ENCODE measurements around the gene IGSF21.

IGSF21 gene

DNA sequence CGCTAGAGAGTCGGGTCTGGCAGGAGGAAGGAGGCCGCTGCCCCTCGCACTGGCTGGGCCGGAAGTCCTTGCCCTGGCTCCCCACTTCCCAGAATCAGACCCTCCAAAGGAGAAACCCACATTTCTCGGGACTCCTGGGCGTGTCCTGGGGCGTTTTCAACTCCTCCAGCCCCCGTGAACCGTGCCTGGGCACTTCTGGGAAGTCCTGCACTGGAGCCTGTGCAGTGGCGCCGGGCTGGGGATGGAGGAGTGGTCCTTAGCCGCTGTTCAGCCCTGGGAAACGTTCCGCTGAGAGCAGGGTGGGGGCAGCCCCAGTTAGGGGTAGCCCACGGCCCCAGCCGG, 3.0 kb downstream of the IGSF21 start:
- Histone ChIP-seq H3K9me3 (ENCODE audit: control insufficient read depth, low read length) (no peaks in the 10 kb centered on the region), H2AFZ (no peak overlapping the region), H3K4me2 (ENCODE audit: low read length) (peak overlapping the region; percentile 44), H3K4me1 (no peaks in the 10 kb centered on the region), H3K9ac (no peak overlapping the region), H3K27me3 (ENCODE audit: control insufficient read depth, insufficient read depth, low read length) (peaks cover 5% of the 10 kb centered on the region), H3K36me3 (ENCODE audit: control insufficient read depth, insufficient read depth, low read length) (no peaks in the 10 kb centered on the region), H3K27ac (no peak overlapping the region), H3K4me3 (ENCODE audit: low read depth, low read length) (no peak overlapping the region), H3K79me2 (no peaks in the 10 kb centered on the region)
- TF ChIP-seq CTCF (IDR thresholded peaks at IDR 0.05): no peak

DNA sequence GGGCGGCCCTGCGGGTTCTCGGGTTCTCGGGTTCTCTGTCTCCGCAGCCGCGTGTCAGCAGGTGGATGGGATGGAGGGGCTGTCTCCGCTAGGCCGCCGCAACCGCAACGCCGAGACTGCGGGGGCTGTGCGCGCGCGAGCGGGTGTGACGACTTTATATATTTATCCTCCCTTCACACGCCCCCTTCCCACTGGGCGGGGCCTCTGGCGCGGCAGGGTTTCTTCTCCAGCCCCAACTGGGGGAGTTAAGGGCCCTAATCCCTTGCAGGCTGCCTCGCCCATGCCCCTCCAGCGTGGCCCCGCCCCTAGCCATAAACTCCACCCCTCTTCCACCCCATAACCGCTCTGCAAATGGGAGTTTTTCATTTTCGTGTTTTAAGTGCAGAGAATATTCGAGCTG, 3.4 kb downstream of the IGSF21 start:
- Histone ChIP-seq H3K9me3 (ENCODE audit: control insufficient read depth, low read length) (no peaks in the 10 kb centered on the region), H3K27me3 (ENCODE audit: control insufficient read depth, insufficient read depth, low read length) (peaks cover 5% of the 10 kb centered on the region), H3K79me2 (no peaks in the 10 kb centered on the region), H3K4me2 (ENCODE audit: low read length) (no peak overlapping the region), H3K36me3 (ENCODE audit: control insufficient read depth, insufficient read depth, low read length) (no peaks in the 10 kb centered on the region), H3K27ac (no peak overlapping the region), H3K4me1 (no peaks in the 10 kb centered on the region), H3K9ac (no peak overlapping the region), H2AFZ (no peak overlapping the region), H3K4me3 (ENCODE audit: low read depth, low read length) (no peak overlapping the region)
- TF ChIP-seq CTCF (IDR thresholded peaks at IDR 0.05): no peak

DNA sequence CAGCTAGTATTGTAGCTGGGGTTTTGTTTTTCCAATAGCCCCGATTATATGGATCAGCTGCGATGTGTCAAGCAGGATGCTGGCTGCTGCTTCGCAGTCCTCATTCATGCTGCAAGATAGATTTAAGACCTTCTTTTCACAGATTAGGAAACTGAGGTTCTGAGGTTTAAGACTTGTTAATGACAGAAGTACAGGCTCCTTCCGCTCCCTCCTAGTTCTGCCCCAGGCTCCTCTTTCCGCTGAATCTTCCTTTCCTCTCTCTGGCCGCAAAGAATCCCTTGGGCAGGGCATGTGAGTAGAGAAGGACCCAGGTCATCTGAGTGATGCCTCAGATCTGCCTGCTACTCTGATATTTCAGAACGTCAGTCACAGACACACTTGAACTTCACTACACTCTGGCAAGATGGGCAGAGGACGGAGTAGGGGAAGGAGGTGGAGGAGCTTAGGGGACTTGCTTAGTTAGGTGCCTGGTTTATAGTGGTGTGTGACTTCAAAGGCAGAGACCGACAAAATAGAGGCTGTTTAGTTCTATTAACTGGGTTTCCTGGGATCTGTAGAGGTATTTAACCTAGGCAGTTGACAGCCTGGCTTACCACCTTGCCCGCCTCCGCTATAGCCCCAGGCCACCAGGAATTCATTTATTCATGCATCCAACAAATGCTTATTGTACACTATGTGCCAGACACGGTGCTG, 4.2 kb downstream of the IGSF21 start:
- no peak for TF ChIP-seq CTCF (IDR thresholded peaks at IDR 0.05)

GRCh38 chr1:18112611-18113010, 5.0 kb downstream of the IGSF21 start:
- Histone ChIP-seq H3K36me3 (ENCODE audit: control insufficient read depth, insufficient read depth, low read length) (no peaks in the 10 kb centered on the region), H3K27ac (no peak overlapping the region), H3K79me2 (no peaks in the 10 kb centered on the region), H3K9ac (no peak overlapping the region), H2AFZ (no peak overlapping the region), H3K4me3 (ENCODE audit: low read depth, low read length) (no peak overlapping the region), H3K4me1 (no peaks in the 10 kb centered on the region), H3K27me3 (ENCODE audit: control insufficient read depth, insufficient read depth, low read length) (peaks cover 5% of the 10 kb centered on the region), H3K4me2 (ENCODE audit: low read length) (no peak overlapping the region), H3K9me3 (ENCODE audit: control insufficient read depth, low read length) (no peaks in the 10 kb centered on the region)
- no peak for TF ChIP-seq CTCF (IDR thresholded peaks at IDR 0.05)

More for the DNA sequence above, 4.2 kb downstream of the IGSF21 start:
- no peak overlapping the region for H3K9ac ChIP-seq
- H3K4me1 ChIP-seq: no peaks in the 10 kb centered on the region
- H3K4me3 ChIP-seq (ENCODE audit: low read depth, low read length): no peak overlapping the region
- H3K79me2 ChIP-seq: no peaks in the 10 kb centered on the region
- H2AFZ ChIP-seq: no peak overlapping the region
- no peak overlapping the region for H3K4me2 ChIP-seq (ENCODE audit: low read length)
- no peaks in the 10 kb centered on the region for H3K9me3 ChIP-seq (ENCODE audit: control insufficient read depth, low read length)
- no peaks in the 10 kb centered on the region for H3K36me3 ChIP-seq (ENCODE audit: control insufficient read depth, insufficient read depth, low read length)
- H3K27ac ChIP-seq: no peak overlapping the region
- H3K27me3 ChIP-seq (ENCODE audit: control insufficient read depth, insufficient read depth, low read length): peaks cover 5% of the 10 kb centered on the region

GRCh38 chr1:18114726-18115410, 7.3 kb downstream of the IGSF21 start:
- no peak overlapping the region for H3K9ac ChIP-seq
- H3K4me1 ChIP-seq: no peaks in the 10 kb centered on the region
- TF ChIP-seq CTCF (IDR thresholded peaks at IDR 0.05): no peak
- H3K27ac ChIP-seq: no peak overlapping the region
- no peaks in the 10 kb centered on the region for H3K36me3 ChIP-seq (ENCODE audit: control insufficient read depth, insufficient read depth, low read length)
- H3K27me3 ChIP-seq (ENCODE audit: control insufficient read depth, insufficient read depth, low read length): no peaks in the 10 kb centered on the region
- H3K4me2 ChIP-seq (ENCODE audit: low read length): no peak overlapping the region
- no peak overlapping the region for H2AFZ ChIP-seq
- H3K9me3 ChIP-seq (ENCODE audit: control insufficient read depth, low read length): no peaks in the 10 kb centered on the region
- no peak overlapping the region for H3K4me3 ChIP-seq (ENCODE audit: low read depth, low read length)
- H3K79me2 ChIP-seq: no peaks in the 10 kb centered on the region
